Measurements from ENCODE around the gene KCNIP1. TPM values are rescaled to one million over a fixed set of nuclear protein-coding genes. Genes with fewer than 3 reads are reported as not detected.

KCNIP1 gene
- total and polyA plus RNA-seq, 2 of the 8 experiments (the other 6 are each of a cell fraction or from before 2014, with no cell fraction given): 0.52 to 0.83 TPM

DNA sequence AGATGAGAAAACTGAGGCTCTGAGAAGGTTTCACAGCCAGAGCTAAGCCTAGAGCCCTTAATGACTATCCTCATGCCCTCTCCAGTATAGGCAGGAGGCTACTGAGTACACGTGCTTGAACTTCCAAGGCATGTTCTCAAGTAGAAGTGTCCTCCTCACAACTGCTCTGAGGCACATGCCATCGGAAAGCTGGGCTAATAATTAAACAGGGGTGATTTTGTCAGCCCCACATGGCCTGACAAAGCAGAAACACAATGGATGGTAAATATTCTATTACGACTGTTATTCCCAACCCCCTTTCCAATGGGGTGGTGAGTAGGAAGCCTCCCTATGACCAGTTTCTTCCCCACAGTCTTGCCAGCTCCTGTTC is 34.3 kb downstream of the KCNIP1 start:
- no peak overlapping the region for H2BK12ac ChIP-seq (ENCODE audit: low read depth, low read length)
- H3K79me1 ChIP-seq (ENCODE audit: low read depth, low read length): no peaks in the 10 kb centered on the region
- no peaks in the 10 kb centered on the region for H3K79me2 ChIP-seq (ENCODE audit: control insufficient read depth in 1 of 2, insufficient read depth in 2 of 2, low read length in 2 of 2)
- no peak overlapping the region for H2AK5ac ChIP-seq (ENCODE audit: low read depth, low read length)
- no peak overlapping the region for H3K18ac ChIP-seq (ENCODE audit: extremely low read depth, low read length)
- no peak overlapping the region for H2BK5ac ChIP-seq (ENCODE audit: low read depth, low read length)
- H4K91ac ChIP-seq (replicated peaks; ENCODE audit: insufficient read length, low read length): no peak overlapping the region
- no peak overlapping the region for H4K8ac ChIP-seq (ENCODE audit: extremely low read depth, insufficient read depth, low read length)
- DNase-seq (ENCODE audit: low read depth in 1 of 2, low spot score in 2 of 2) (no peak), FAIRE-seq (no peak)
- H3K23me2 ChIP-seq (ENCODE audit: low read depth, low read length): no peaks in the 10 kb centered on the region
- no peak overlapping the region for H3K23ac ChIP-seq (ENCODE audit: insufficient read length)
- 74% methylated on average over 3 of the region's 3 CpGs; no CpG with 5 or more reads in 1 of the 2 experiments for WGBS, 2 experiments (ENCODE audit: extremely low coverage in 1 of 2, insufficient coverage in 1 of 2, insufficient read length in 1 of 2, insufficient replicate concordance in 2 of 2, low coverage in 1 of 2, low lambda C conversion rate in 2 of 2, missing lambda C conversion rate in 1 of 2)
- H3K27me3 ChIP-seq (replicated peaks in 1 of 4; ENCODE audit: control insufficient read depth in 3 of 4, extremely low read depth in 1 of 4, insufficient read depth in 3 of 4, low read length in 3 of 4): no peaks in the 10 kb centered on the region; a peak in 1 of 7 replicates
- H3K27ac ChIP-seq (ENCODE audit: low read depth, low read length): no peak overlapping the region
- no peak overlapping the region for H2BK15ac ChIP-seq (ENCODE audit: low read length)
- H3K4me2 ChIP-seq (ENCODE audit: insufficient read depth in 1 of 2, low read depth in 2 of 2, low read length in 2 of 2): no peak overlapping the region
- no peak overlapping the region for H3K14ac ChIP-seq (ENCODE audit: insufficient read length)
- CTCF ChIA-PET (ENCODE audit: partially characterized antibody): interaction anchor here (1.4 to 1.8 kb wide), 2 partner anchors 30 to 65 kb away, joined by 3 to 6 read pairs; no protein-coding TSS in a partner anchor
- no peak overlapping the region for H3K4me3 ChIP-seq (ENCODE audit: extremely low read depth in 1 of 4, insufficient read depth in 2 of 4, low read depth in 3 of 4, low read length in 4 of 4)
- H2BK120ac ChIP-seq (replicated peaks; ENCODE audit: low read depth, low read length): no peak overlapping the region
- no peak overlapping the region for H3K4ac ChIP-seq (replicated peaks; ENCODE audit: insufficient read length, low read depth, low read length)
- no peak overlapping the region for H2AFZ ChIP-seq (ENCODE audit: low read length)
- no peak overlapping the region for H2BK20ac ChIP-seq (ENCODE audit: low read length)
- no peak overlapping the region for H4K5ac ChIP-seq (ENCODE audit: insufficient read length, low read depth, low read length)
- no peak overlapping the region for H3K56ac ChIP-seq (replicated peaks; ENCODE audit: insufficient read length, low read depth, low read length)
- 0 out of 7 replicates have a peak, but pooled peaks cover 0 to 4% (median 2%) of the 10 kb centered on the region in 4 experiments for H3K4me1 ChIP-seq (replicated peaks in 1 of 4; ENCODE audit: control insufficient read depth in 3 of 4, insufficient read depth in 4 of 4, low read length in 3 of 4)
- POLR2A ChIA-PET (ENCODE audit: partially characterized antibody): interaction anchor here (0.6 kb wide), 1 partner anchor 1990 kb away, joined by 3 read pairs; no protein-coding TSS in a partner anchor
- H4K20me1 ChIP-seq (replicated peaks in 1 of 2; ENCODE audit: control insufficient read depth in 1 of 2, insufficient read depth in 2 of 2, low read length in 2 of 2): no peaks in the 10 kb centered on the region
- H3K9me3 ChIP-seq (ENCODE audit: insufficient read depth in 2 of 2, low read depth in 1 of 2, low read length in 1 of 2): no peaks in the 10 kb centered on the region
- no peak overlapping the region for H3K9ac ChIP-seq (replicated peaks in 1 of 4; ENCODE audit: extremely low read depth in 1 of 4, low read depth in 3 of 4, low read length in 3 of 4)
- no peak for TF ChIP-seq EGR1 (IDR thresholded peaks at IDR 0.05; ENCODE audit: borderline replicate concordance, low read depth, low read length)
- TF ChIP-seq KDM1A (IDR thresholded peaks at IDR 0.05; ENCODE audit: borderline replicate concordance, low read length): no peak
- TF ChIP-seq RNF2 (IDR thresholded peaks at IDR 0.05; ENCODE audit: borderline replicate concordance, low read depth, low read length, missing control alignments, poor library complexity, severe bottlenecking): no peak
- TF ChIP-seq CBX8 (IDR thresholded peaks at IDR 0.05; ENCODE audit: borderline replicate concordance, low read depth, low read length): no peak
- TF ChIP-seq YY1 (IDR thresholded peaks at IDR 0.05; ENCODE audit: low read depth, low read length): no peak
- no peak for TF ChIP-seq SUZ12 (IDR thresholded peaks at IDR 0.05; ENCODE audit: low read length)
- no peak for TF ChIP-seq EP300 (IDR thresholded peaks at IDR 0.05; ENCODE audit: borderline replicate concordance in 1 of 2, low read depth in 2 of 2, low read length in 2 of 2)
- no peak for TF ChIP-seq KDM5A (IDR thresholded peaks at IDR 0.05; ENCODE audit: low read length)
- no peak for TF ChIP-seq PHF8 (conservative IDR thresholded peaks at IDR 0.05; ENCODE audit: low read depth, low read length)
- no peak for TF ChIP-seq JUND (IDR thresholded peaks at IDR 0.05; ENCODE audit: low read length)
- no peak for TF ChIP-seq BCL11A (IDR thresholded peaks at IDR 0.05; ENCODE audit: low read depth in 2 of 2, low read length in 2 of 2)
- H3K36me3 ChIP-seq (ENCODE audit: control insufficient read depth in 2 of 4, insufficient read depth in 4 of 4, low read length in 3 of 4): no peaks in the 10 kb centered on the region

All from H1 (cell line).